ENCODE measurements around the gene CADM1.

DNA sequence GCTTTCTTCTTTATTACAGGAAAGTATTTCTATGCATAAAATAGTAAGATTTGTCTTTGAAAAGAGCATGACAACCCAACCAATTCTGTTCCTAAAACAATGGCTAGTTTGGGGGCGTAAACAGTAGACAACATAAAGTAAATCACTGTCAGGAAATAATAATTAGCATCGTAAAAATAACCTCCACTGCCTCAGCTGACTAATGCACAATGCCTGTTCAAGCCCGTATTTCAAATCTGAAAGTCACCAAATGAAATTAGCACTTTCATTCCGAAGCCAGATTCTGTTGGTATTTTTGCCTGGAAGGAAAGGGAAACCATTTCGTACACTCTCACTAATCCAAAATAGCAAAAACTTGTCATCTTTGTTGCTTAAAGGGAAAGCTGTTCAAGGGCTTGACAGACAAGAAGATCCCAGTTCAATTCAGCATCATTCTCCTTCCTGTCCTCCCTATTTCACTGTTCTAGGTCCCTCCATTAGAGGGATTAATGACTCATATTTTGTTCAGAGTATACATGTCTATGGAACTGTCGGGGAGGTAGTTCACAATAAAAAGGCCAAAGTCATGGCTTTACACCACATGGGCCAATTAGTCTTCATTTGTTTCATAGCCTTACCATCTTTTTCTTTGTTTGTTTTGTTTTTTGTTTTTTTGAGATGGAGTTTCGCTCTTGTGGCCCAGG is 154.7 kb downstream of the CADM1 start:
- no peak for TF ChIP-seq CTCF (IDR thresholded peaks at IDR 0.05)
- TF ChIP-seq POLR2A (IDR thresholded peaks at IDR 0.05) = no peak
